ENCODE data around the gene C1orf167.

DNA sequence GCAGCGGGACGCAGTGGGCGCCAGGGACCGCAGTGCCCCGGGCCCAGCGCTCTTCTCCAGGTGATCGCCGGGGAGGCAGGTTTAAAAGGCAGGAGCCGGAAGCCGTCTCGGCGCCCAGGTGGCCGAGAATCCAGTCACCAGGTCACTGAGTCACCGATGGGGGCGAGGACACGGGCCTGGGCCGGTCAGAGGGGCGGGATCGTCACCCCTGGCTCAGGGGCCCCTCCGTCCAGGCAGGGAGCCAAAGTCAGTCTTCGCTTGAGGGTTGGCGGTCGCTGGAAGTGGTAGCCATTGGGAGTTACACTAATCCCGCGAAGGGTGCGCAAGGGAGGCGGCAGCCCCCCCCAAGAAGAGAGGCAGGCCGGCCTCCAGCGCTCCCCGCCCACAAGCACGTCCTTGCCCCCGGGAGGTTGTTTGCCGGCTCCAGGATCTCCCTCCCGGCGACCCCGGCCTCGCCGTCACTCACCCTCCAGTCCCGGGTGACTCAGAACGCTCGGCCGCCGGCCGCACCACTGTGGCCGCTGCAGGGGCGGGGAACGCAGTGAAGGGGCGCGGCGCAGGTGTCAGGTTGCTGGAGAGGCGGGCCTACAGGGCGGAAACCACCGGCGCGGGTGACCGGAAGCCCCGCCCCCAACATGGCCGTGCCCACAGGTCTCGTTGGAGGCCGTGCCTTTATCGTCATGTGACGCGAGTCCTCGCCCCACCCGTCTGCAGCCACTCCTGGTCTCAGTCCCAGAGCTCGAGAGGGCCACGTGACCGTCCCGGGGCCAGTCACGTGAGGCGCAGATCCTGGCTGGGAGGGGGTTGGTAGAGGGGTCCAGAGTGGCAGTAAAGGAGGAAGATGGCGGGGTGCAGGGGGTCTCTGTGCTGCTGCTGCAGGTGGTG is 43.7 kb downstream of the C1orf167 start, which contains the start of the genes CLCN6 and MTHFR:
- TF ChIP-seq EZH2 (IDR thresholded peaks at IDR 0.05; ENCODE audit: low read length, unreplicated experiment) = no peak
- TF ChIP-seq, protein P1, sequence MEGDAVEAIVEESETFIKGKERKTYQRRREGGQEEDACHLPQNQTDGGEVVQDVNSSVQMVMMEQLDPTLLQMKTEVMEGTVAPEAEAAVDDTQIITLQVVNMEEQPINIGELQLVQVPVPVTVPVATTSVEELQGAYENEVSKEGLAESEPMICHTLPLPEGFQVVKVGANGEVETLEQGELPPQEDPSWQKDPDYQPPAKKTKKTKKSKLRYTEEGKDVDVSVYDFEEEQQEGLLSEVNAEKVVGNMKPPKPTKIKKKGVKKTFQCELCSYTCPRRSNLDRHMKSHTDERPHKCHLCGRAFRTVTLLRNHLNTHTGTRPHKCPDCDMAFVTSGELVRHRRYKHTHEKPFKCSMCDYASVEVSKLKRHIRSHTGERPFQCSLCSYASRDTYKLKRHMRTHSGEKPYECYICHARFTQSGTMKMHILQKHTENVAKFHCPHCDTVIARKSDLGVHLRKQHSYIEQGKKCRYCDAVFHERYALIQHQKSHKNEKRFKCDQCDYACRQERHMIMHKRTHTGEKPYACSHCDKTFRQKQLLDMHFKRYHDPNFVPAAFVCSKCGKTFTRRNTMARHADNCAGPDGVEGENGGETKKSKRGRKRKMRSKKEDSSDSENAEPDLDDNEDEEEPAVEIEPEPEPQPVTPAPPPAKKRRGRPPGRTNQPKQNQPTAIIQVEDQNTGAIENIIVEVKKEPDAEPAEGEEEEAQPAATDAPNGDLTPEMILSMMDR (conservative IDR thresholded peaks at IDR 0.05; ENCODE audit: low read depth, low read length) = no peak
- TF ChIP-seq EZH2phosphoT487 (IDR thresholded peaks at IDR 0.05; ENCODE audit: borderline replicate concordance, low read length) = no peak

Data from PC-3 (cell line).